Measurements from ENCODE around the gene AHCYL2. TPM values are rescaled to one million over a fixed set of nuclear protein-coding genes. Genes with fewer than 3 reads are reported as not detected.
A peak's percentile ranks its signal among the peaks of the same experiment; 100 is the strongest.

Gene AHCYL2
- total and polyA plus RNA-seq, 2 of the 8 experiments (the other 6 are each of a cell fraction or from before 2014, with no cell fraction given) = 20.7 to 25.4 TPM

GRCh38 chr7:129191272-129191671, 33.6 kb upstream of the AHCYL2 start:
- Histone ChIP-seq H2BK12ac (ENCODE audit: low read depth, low read length) (no peak overlapping the region), H3K56ac (replicated peaks; ENCODE audit: insufficient read length, low read depth, low read length) (no peak overlapping the region), H4K91ac (replicated peaks; ENCODE audit: insufficient read length, low read length) (no peak overlapping the region), H3K27ac (ENCODE audit: low read depth, low read length) (no peak overlapping the region), H4K20me1 (replicated peaks in 1 of 2; ENCODE audit: control insufficient read depth in 1 of 2, insufficient read depth in 2 of 2, low read length in 2 of 2) (peaks cover 13 to 14% of the 10 kb centered on the region in 2 experiments), H3K23me2 (ENCODE audit: low read depth, low read length) (peaks cover 16% of the 10 kb centered on the region), H3K4me2 (ENCODE audit: insufficient read depth in 1 of 2, low read depth in 2 of 2, low read length in 2 of 2) (peak overlapping the region in 1 of 2 experiments; percentile 91; a peak in 1 of 4 replicates), H3K23ac (ENCODE audit: insufficient read length) (no peak overlapping the region), H4K8ac (ENCODE audit: extremely low read depth, insufficient read depth, low read length) (no peak overlapping the region), H3K9me3 (ENCODE audit: insufficient read depth in 2 of 2, low read depth in 1 of 2, low read length in 1 of 2) (no peaks in the 10 kb centered on the region), H3K4me3 (ENCODE audit: extremely low read depth in 1 of 4, insufficient read depth in 2 of 4, low read depth in 3 of 4, low read length in 4 of 4) (no peak overlapping the region), H2AK5ac (ENCODE audit: low read depth, low read length) (no peak overlapping the region), H2BK120ac (replicated peaks; ENCODE audit: low read depth, low read length) (no peak overlapping the region), H3K36me3 (ENCODE audit: control insufficient read depth in 2 of 4, insufficient read depth in 4 of 4, low read length in 3 of 4) (peaks cover 0 to 6% (median 2%) of the 10 kb centered on the region in 4 experiments; a peak in 1 of 8 replicates), H3K18ac (ENCODE audit: extremely low read depth, low read length) (no peak overlapping the region), H3K4ac (replicated peaks; ENCODE audit: insufficient read length, low read depth, low read length) (no peak overlapping the region), H2BK20ac (ENCODE audit: low read length) (no peak overlapping the region), H4K5ac (ENCODE audit: insufficient read length, low read depth, low read length) (no peak overlapping the region), H3K9ac (replicated peaks in 1 of 4; ENCODE audit: extremely low read depth in 1 of 4, low read depth in 3 of 4, low read length in 3 of 4) (no peak overlapping the region; a peak in 1 of 7 replicates), H2AFZ (ENCODE audit: low read length) (no peak overlapping the region), H3K79me2 (ENCODE audit: control insufficient read depth in 1 of 2, insufficient read depth in 2 of 2, low read length in 2 of 2) (peaks cover 24 to 66% of the 10 kb centered on the region in 2 experiments), H3K4me1 (replicated peaks in 1 of 4; ENCODE audit: control insufficient read depth in 3 of 4, insufficient read depth in 4 of 4, low read length in 3 of 4) (peaks cover 4 to 12% (median 9%) of the 10 kb centered on the region in 4 experiments; a peak in 6 of 7 replicates), H3K14ac (ENCODE audit: insufficient read length) (no peak overlapping the region), H2BK15ac (ENCODE audit: low read length) (no peak overlapping the region), H2BK5ac (ENCODE audit: low read depth, low read length) (no peak overlapping the region), H3K27me3 (replicated peaks in 1 of 4; ENCODE audit: control insufficient read depth in 3 of 4, extremely low read depth in 1 of 4, insufficient read depth in 3 of 4, low read length in 3 of 4) (peaks cover 0 to 12% (median 6%) of the 10 kb centered on the region in 4 experiments; a peak in 4 of 7 replicates), H3K79me1 (ENCODE audit: low read depth, low read length) (peaks cover 10% of the 10 kb centered on the region)
- FAIRE-seq (no peak), DNase-seq (ENCODE audit: low read depth in 1 of 2, low spot score in 2 of 2) (no peak)
- CTCF ChIA-PET (ENCODE audit: partially characterized antibody) = interaction anchor here (0.9 to 1.9 kb wide), 4 partner anchors 17 to 30 kb away, joined by 3 to 8 read pairs (median 4); no protein-coding TSS in a partner anchor
- 94% methylated on average over 3 of the region's 3 CpGs; no CpG with 5 or more reads in 1 of the 2 experiments for WGBS, 2 experiments (ENCODE audit: extremely low coverage in 1 of 2, insufficient coverage in 1 of 2, insufficient read length in 1 of 2, insufficient replicate concordance in 2 of 2, low coverage in 1 of 2, low lambda C conversion rate in 2 of 2, missing lambda C conversion rate in 1 of 2)
- TF ChIP-seq SIN3A (conservative IDR thresholded peaks at IDR 0.05 in 1 of 2, IDR thresholded peaks at IDR 0.05 in 1 of 2; ENCODE audit: low read depth in 1 of 2, low read length in 2 of 2) (no peak), POLR2A (IDR thresholded peaks at IDR 0.05; ENCODE audit: control extremely low read depth in 1 of 2, low read depth in 2 of 2, low read length in 2 of 2) (0 out of 3 replicates have a peak, but pooled peaks of 1 of the 2 experiments have one; percentile 4)
- POLR2A ChIA-PET (ENCODE audit: partially characterized antibody) = interaction anchor here (0.9 to 7.9 kb wide), 6 partner anchors 12 to 137 kb away, joined by 3 to 116 read pairs (median 4); no protein-coding TSS in a partner anchor
